HG02642 (cell line): ENCODE results near the gene PTGER2.

Experiments
- ATAC-seq: cut with Tn5 transposase; IDR thresholded peaks from one replicate; pipeline ENCODE4 v1.9.1; 2021; ENCODE audit warnings: mild to moderate bottlenecking; ENCODE audit not compliant: unreplicated experiment, poor library complexity

Gene PTGER2

GRCh38 chr14:52333823-52334657, 19.9 kb downstream of the PTGER2 start:
- ATAC-seq, result no peak

DNA sequence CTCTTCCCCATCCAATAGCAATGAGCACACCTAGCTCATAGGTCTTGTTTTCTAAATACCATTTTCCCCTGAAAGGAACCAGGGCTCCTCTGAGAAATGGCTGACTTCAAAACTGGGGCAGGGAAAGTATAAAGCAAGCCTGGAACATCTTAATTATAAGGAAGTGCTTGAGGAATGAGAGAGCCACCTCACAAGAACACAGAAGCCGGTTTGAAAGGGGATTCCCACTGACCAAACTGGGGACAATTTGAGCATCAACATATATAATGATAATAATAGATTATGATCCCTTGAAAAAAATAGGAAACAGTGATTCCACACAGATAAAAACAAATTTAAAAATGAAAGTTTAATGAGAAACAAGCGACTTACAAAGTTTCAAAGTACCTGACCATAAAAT, 22.1 kb downstream of the PTGER2 start:
- ATAC-seq, result no peak

- ATAC-seq, result no peak
Observed at GRCh38 chr14:52338051-52338681, 24.1 kb downstream of the PTGER2 start.

DNA sequence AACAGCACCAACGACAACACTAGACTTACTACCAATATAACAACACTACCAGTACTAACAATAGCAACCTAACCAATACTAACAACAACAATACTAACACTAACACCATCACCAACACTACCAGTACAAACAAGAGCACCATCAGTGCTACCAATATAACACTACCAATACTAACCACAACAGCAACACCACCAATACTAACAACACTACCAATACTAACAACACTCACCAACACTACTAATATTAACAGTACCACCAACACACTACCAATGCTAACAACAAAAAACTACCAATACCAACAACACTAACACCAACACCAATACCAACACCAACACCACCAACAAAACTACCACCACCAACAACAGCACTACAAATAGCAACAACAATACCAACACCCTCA, 25.1 kb downstream of the PTGER2 start:
- ATAC-seq, result no peak

- ATAC-seq, result no peak
Observed at GRCh38 chr14:52342849-52343596, 28.9 kb downstream of the PTGER2 start.

DNA sequence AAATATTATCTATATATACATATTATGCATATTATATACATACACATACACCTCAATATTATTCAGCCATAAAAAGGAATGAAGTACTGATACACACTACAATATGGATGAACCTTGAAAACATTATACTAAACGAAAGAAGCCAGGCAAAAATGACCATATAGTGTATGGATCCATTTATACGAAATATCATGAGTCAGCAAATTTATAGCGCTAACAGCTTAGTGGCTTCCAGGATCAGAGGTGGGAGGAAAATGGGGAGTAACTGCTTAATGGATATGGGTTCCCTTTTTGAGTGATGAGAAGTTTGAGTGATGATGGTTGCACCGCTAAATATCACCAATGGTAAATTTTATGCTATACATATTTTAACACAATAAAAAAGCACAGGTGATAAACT, 32.7 kb downstream of the PTGER2 start:
- no peak for ATAC-seq

DNA sequence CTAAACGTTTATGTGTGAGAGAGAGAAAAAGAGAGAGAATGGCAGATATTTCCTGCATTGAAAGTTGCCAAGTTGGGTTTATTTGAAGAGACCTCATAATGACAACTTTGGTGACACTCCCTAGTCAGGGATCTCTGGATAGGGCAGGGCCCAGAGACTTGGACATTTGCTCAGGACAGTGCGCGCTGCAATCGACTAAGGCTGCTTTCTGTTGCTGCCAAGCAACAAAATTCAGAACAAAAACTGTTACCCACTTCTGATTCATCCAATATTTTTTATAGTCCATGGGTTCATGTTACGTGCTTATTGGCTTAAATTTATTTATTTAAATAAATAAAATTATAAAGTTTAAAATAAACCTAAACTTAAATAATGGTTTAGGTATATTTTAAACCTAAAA, 34.2 kb downstream of the PTGER2 start:
- no peak for ATAC-seq

- no peak for ATAC-seq
Observed at GRCh38 chr14:52348776-52349175, 34.7 kb downstream of the PTGER2 start.

DNA sequence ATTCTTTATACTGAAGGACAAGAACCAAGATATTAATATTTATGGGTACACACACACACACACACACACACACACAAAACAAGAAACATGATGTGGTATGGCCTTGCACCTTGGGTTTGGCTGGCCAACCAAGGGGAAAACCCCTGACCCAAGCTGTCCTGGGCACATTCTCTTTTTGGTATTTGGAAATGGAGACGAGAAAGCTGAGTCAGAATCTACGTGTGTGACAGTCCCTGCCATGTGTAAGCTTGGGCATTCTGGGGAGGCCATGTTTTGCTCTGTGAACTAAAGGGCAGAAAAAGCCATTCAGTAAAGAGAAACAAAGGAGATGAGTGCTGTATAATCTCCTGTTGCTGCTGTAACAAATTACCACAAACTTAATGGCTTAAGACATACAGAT, 35.6 kb downstream of the PTGER2 start:
- no peak for ATAC-seq

- no peak for ATAC-seq
Observed at GRCh38 chr14:52350445-52350844, 36.3 kb downstream of the PTGER2 start.

DNA sequence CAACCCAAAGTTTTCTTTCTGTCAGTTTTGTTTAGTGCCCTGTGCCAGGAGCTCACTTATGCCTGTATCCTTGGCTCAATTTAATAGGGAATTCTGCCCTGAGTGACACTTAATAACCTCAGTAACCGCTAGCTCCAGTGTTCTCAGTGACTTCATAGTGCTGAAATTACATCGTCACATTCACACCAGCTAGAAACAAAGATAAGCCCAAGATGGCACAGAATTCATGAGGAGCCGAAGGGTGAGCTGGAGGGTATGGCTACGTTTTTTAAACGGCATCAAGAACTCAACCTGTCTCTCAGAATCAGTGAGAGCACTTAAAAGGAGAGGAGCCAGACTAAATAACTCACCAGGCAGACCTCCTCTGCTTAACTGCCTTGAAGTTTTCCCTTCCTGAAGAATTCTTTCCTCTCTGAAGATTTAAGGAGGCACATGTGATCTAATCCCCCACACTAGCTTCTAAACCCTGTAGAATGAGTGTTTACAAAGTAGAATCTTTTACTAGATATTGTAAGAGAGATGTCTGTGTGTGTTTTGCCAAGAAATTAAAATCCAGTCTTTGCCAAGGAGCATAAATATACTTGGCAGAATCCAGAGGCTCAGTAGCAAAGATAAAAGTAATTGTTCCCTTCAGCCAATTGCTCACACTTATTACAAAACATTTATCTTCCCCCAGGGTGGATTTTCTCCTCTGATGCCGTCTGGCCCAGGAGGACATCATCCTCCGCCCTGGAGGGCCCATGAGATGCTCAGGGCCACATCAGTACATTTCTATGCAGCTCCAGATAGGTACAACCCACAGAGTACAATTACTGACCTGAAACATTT, 37.3 kb downstream of the PTGER2 start:
- peak; percentile 33 for ATAC-seq

DNA sequence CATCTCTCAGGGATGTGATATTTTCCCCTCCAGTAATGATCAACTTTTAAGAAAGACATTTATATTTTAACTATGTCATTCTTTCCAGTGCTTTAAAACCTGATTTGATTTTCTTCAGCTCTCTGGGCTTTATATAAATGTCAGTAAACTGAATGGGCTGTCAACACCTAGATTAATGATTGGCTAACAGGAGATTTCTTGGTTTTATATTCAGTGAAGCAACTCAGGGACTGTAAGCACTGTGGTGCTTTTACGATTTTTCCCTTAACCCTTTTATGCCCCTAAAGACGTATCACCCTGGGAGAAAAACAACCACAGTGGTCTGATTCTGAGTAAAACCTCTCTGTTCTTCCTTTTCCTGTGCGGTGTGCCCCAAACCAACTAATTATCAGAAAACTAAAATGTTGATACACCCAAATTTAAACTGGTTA, 38.0 kb downstream of the PTGER2 start:
- ATAC-seq, result peak; percentile 80

DNA sequence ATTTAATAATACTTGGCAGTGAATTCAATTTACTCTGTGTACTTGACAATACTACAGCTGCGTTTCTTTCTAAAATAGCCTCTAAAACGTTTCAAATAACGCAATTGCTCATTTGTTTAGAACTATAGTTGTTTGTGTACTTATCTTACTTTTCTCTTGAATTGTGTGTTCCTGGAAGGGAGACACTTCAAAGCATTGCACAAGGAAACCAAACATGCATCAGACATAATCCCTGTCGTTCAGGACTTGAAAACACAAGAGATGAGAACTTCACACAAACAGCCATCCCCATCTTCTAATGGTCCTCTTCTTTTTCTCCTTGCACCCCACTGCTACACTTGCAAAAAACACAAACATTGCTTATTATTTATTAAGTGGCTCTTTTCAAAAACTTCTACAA, 38.5 kb downstream of the PTGER2 start:
- ATAC-seq, result no peak

DNA sequence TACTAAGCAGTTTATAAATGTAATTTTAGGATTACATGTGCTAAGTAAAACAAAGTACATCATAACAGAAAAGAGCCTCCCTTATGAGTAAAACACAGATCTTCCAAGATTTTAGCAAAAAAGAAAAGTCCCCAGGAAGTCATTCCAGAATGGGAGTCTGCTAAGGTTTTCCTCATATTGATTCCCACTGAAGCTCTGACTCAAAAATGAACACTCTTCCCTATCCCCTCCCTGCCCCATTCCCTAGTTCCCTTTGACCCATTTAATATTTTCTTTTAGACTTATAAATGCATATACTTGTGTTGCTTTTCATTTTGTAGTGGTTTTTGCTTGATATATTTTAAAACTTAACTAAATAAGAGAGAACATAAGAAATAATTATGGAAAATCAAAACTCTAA, 40.1 kb downstream of the PTGER2 start:
- ATAC-seq, result no peak

GRCh38 chr14:52355016-52355431, 40.9 kb downstream of the PTGER2 start:
- no peak for ATAC-seq

- no peak for ATAC-seq
Observed at GRCh38 chr14:52355526-52355925, 41.4 kb downstream of the PTGER2 start.

DNA sequence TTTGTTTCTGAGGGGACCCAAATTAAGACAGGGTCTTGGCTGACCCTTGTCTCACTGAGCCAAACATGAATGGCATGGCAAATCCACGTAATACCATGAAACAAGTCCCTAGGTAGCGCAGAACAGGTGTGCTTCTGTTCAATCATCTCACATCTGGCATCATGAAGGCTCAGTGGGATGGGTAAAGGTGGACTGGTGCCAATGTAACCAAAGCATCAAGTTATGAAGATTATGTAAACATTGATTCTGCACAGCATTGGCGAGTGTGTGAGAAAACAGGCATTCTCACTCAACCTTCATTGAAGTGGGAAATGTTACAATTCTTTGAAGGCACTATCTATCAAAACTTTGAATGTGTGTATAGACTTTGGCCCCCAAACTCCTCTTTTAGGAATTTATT, 41.9 kb downstream of the PTGER2 start:
- ATAC-seq, result no peak

DNA sequence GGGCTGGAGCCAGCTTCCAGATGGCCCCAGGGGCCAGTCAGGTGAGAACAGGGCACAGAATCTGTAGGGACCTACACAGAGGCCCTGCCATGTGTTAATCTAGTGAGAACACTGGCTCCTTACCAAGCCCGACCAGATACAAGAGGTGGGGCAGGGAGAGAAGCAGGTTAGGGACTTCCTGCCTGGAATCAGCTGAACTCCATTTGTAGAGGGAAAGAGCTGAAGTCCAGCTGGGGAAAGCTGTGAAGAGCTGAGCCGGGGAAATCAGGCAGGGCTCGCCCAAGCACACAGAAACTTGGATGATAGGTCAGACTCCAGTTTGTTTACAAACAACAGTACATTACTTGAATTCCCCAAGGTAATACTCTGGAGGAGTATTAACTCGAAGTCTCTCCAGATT, 46.7 kb downstream of the PTGER2 start:
- no peak for ATAC-seq

- no peak for ATAC-seq
Observed at GRCh38 chr14:52363041-52363704, 49.1 kb downstream of the PTGER2 start.

GRCh38 chr14:52363961-52364360, 49.8 kb downstream of the PTGER2 start:
- ATAC-seq, result no peak
